Transverse colon (tissue), 4 donors: ENCODE results near the gene OR1N1. TPM values are rescaled to one million over a fixed set of nuclear protein-coding genes. Genes with fewer than 3 reads are reported as not detected.
"Not testable (repeated sequence)": the region's sequence is repeated elsewhere in the genome, so short reads cannot be mapped to it uniquely, and the experiment has no call there.

Source experiments
- DNase-seq: peaks from one replicate; pipeline ENCODE4 v3.0.0-alpha.2; 2019
- H3K27ac ChIP-seq, 4 donors: fragments of 200-600 bp; sonication (generic); 2 replicates each; pipeline ENCODE4 v1.5.1; 2016 to 2018; ENCODE audit warnings: inconsistent platforms in 4 of 4
- H3K27me3 ChIP-seq: fragments of 200-600 bp; sonication (generic); 2 replicates; pipeline ENCODE4 v1.5.1; 2017; ENCODE audit warnings: inconsistent platforms
- H3K36me3 ChIP-seq, 4 donors: fragments of 200-600 bp; sonication (generic); 2 replicates each; pipeline ENCODE4 v1.5.1; 2017 to 2019; ENCODE audit warnings: inconsistent platforms in 4 of 4
- H3K4me1 ChIP-seq, 4 donors: fragments of 200-600 bp; sonication (generic); 2 replicates each; pipeline ENCODE4 v1.5.1; 2017 to 2020; ENCODE audit warnings: inconsistent platforms in 4 of 4
- H3K4me3 ChIP-seq, 4 donors: fragments of 200-600 bp; sonication (generic); 1 replicate in 1 of 4; 2 replicates in 3 of 4; pipeline versions ENCODE4 v1.5.1 to v1.6.1; 2017 to 2019; ENCODE audit warnings: inconsistent platforms in 4 of 4
- H3K9me3 ChIP-seq, 2 donors: fragments of 200-600 bp; sonication (generic); 2 replicates each; pipeline ENCODE4 v1.5.1; 2017 to 2019; ENCODE audit warnings: inconsistent platforms in 2 of 2
- CTCF ChIP-seq, 5 experiments: fragments of 200-600 bp in 3 of 5; fragments of 450-650 bp in 2 of 5; sonication (generic) in 3 of 5; IDR thresholded peaks; 1 replicate in 2 of 5; 2 replicates in 3 of 5; pipeline ENCODE4 v1.5.1; 2016 to 2017; ENCODE audit warnings: antibody characterized with exemption in 5 of 5, inconsistent platforms in 3 of 5, mild to moderate bottlenecking in 2 of 5, moderate library complexity in 1 of 5
- EP300 ChIP-seq: sonication (generic); formaldehyde crosslinking; IDR thresholded peaks from one replicate; pipeline ENCODE4 v1.6.1; 2017; ENCODE audit warnings: antibody characterized with exemption, low read depth
- POLR2A ChIP-seq: fragments of 450-650 bp; IDR thresholded peaks from one replicate; pipeline ENCODE4 v1.6.1; 2016; ENCODE audit warnings: antibody characterized with exemption, mild to moderate bottlenecking, moderate library complexity
- POLR2AphosphoS5 ChIP-seq, 3 donors: sonication (generic); formaldehyde crosslinking; IDR thresholded peaks; one replicate each; pipeline ENCODE4 v1.6.1; 2016; ENCODE audit warnings: antibody characterized with exemption in 3 of 3
- WGBS, 2 donors: methylation state at CpG; one replicate each; pipeline ENCODE4 v1.1.5; 2018; ENCODE audit warnings: low coverage in 1 of 2; 5-methylcytosine and 5-hydroxymethylcytosine counted together
- in situ Hi-C, 4 donors: fragments of 200-750 bp; cut with MboI; loops; one replicate each; pipeline versions ENCODE4 v1.15.0 to v1.15.1; 2017; ENCODE audit warnings: low sequenced_read_pairs in 3 of 4, low pct_ligation_motif_present in 1 of 4, low pct_unique_long_range_greater_than_20kb in 1 of 4
- intact Hi-C: fragments of 100-400 bp; cut with DNase I; formaldehyde crosslinking; loops from one replicate; pipeline ENCODE4 v1.15.1; 2023; ENCODE audit warnings: low total_unique reads
- total RNA-seq, 4 donors: library from RNA; depleted of rRNA; stranded (reverse); fragments of >200 nt; gene quantifications; one replicate each; pipeline ENCODE4 v1.1.0, GENCODE V29; 2016

The OR1N1 gene
- total RNA-seq, 4 donors from 2014 or later = not detected

- no peaks in the 10 kb centered on the region for H3K36me3 ChIP-seq
- 57 to 61% methylated on average over 2 of the region's 2 CpGs for WGBS, 2 donors
- H3K4me3 ChIP-seq = no peak overlapping the region
- no peaks in the 10 kb centered on the region for H3K9me3 ChIP-seq
- intact Hi-C loops (no loop called here), in situ Hi-C loops (loop anchor here in 1 of 4 donors (25.0 kb wide), 1 partner anchor 99 kb away; no protein-coding TSS in a partner anchor)
- no peaks in the 10 kb centered on the region for H3K4me1 ChIP-seq
- no peaks in the 10 kb centered on the region for H3K27me3 ChIP-seq
- no peak overlapping the region for H3K27ac ChIP-seq
- no peak for DNase-seq
- no peak for TF ChIP-seq CTCF (IDR thresholded peaks at IDR 0.05)
- TF ChIP-seq POLR2AphosphoS5 (IDR thresholded peaks at IDR 0.05) = no peak
- TF ChIP-seq EP300 = no peak
- no peak for TF ChIP-seq POLR2A
These were observed 11.7 kb upstream of the OR1N1 start for GRCh38 chr9:122538757-122539156.

GRCh38 chr9:122537066-122537465, 10.0 kb upstream of the OR1N1 start:
- 60 to 68% methylated on average over 3 to 7 of the region's 7 CpGs for WGBS, 2 donors
- H3K9me3 ChIP-seq, H3K4me3 ChIP-seq, H3K36me3 ChIP-seq, H3K27ac ChIP-seq, H3K4me1 ChIP-seq, H3K27me3 ChIP-seq, intact Hi-C loops, DNase-seq: not testable (repeated sequence)
- in situ Hi-C loops = loop anchor here in 1 of 4 donors (25.0 kb wide), 1 partner anchor 100 kb away; no protein-coding TSS in a partner anchor

GRCh38 chr9:122536134-122536533, 9.0 kb upstream of the OR1N1 start:
- Histone ChIP-seq H3K27me3 (no peaks in the 10 kb centered on the region), H3K36me3 (no peaks in the 10 kb centered on the region), H3K27ac (no peak overlapping the region), H3K4me1 (no peaks in the 10 kb centered on the region), H3K9me3 (no peaks in the 10 kb centered on the region), H3K4me3 (no peak overlapping the region)
- in situ Hi-C loops (loop anchor here in 1 of 4 donors (25.0 kb wide), 1 partner anchor 101 kb away; no protein-coding TSS in a partner anchor), intact Hi-C loops (no loop called here)
- WGBS, 2 donors = 69 to 90% methylated on average over 1 of the region's 1 CpG
- DNase-seq = no peak
- TF ChIP-seq EP300 = no peak
- TF ChIP-seq POLR2AphosphoS5 (IDR thresholded peaks at IDR 0.05) = no peak
- TF ChIP-seq POLR2A = no peak
- no peak for TF ChIP-seq CTCF (IDR thresholded peaks at IDR 0.05)

GRCh38 chr9:122531157-122531556, 4.1 kb upstream of the OR1N1 start:
- H3K9me3 ChIP-seq, H3K36me3 ChIP-seq, H3K4me3 ChIP-seq, H3K4me1 ChIP-seq, intact Hi-C loops, H3K27ac ChIP-seq, H3K27me3 ChIP-seq, DNase-seq: not testable (repeated sequence)
- in situ Hi-C loops = loop anchor here in 1 of 4 donors (25.0 kb wide), 1 partner anchor 106 kb away; no protein-coding TSS in a partner anchor
- WGBS, 2 donors = 46 to 47% methylated on average over 3 to 4 of the region's 4 CpGs

GRCh38 chr9:122526602-122527001, 491 bp downstream of the OR1N1 start:
- TF ChIP-seq CTCF (IDR thresholded peaks at IDR 0.05) = no peak
- TF ChIP-seq EP300 = no peak
- TF ChIP-seq POLR2AphosphoS5 (IDR thresholded peaks at IDR 0.05) = no peak
- TF ChIP-seq POLR2A = no peak
- Histone ChIP-seq H3K4me3 (no peak overlapping the region), H3K27me3 (no peaks in the 10 kb centered on the region), H3K4me1 (no peaks in the 10 kb centered on the region), H3K9me3 (no peaks in the 10 kb centered on the region), H3K27ac (no peak overlapping the region), H3K36me3 (no peaks in the 10 kb centered on the region)
- DNase-seq = no peak
- in situ Hi-C loops (loop anchor here in 1 of 4 donors (25.0 kb wide), 1 partner anchor 111 kb away; no protein-coding TSS in a partner anchor), intact Hi-C loops (no loop called here)
- 79 to 81% methylated on average over 5 to 10 of the region's 10 CpGs for WGBS, 2 donors
